GM18507 (cell line): ENCODE measurements around the gene PRKAR1B.

Source experiments
- DNase-seq: peaks from one replicate; pipeline ENCODE4 v3.0.0; 2011; ENCODE audit warnings: low read depth; ENCODE audit not compliant: insufficient read length; ENCODE audit errors: extremely low spot score
- FAIRE-seq: peaks from 2 replicates; lab custom pipeline; 2011; peaks lifted over from hg19 to GRCh38; lab: Jason Lieb, UNC

PRKAR1B gene

DNA sequence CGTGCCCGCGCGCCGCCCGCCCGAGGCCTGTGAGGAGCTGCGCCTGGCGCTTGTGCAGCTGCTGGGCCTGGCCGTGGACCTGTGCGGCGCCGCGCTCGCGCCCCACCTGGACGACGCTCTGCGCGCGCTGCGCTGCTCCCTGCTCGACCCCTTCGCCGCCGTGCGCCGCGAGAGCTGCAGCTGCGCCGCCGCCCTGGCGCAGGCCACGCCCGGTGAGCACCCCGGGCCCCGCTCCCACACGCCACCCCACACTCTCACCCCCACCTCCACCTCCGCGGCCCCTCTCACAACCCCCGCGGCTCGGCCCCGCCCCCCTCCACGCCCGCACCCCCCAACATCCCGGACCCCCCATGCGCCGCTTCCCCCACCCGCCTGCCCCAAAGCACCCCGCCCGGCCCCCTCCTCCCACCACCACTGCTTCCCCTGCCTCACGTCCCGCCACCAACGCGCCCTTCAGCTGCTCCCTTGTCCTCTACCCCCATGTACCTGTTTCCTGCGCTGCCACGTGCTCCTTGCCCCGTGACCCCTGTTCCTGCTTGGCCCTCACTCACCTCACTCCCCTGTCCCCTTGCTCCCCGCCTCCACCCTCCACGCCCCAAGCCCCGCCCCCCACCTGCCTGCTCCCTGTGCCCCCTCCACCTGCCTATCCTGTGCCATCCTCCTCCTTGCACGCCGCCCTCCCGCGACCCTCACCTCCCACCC is at the start of gene PRKAR1B:
Gene PRKAR1B, minus strand, starts transcription at position 178 of the 702 bp plus-strand sequence. CDS start 15,776 bp downstream, outside the sequence.
- DNase-seq (peak; percentile 47), FAIRE-seq (no peak)

DNA sequence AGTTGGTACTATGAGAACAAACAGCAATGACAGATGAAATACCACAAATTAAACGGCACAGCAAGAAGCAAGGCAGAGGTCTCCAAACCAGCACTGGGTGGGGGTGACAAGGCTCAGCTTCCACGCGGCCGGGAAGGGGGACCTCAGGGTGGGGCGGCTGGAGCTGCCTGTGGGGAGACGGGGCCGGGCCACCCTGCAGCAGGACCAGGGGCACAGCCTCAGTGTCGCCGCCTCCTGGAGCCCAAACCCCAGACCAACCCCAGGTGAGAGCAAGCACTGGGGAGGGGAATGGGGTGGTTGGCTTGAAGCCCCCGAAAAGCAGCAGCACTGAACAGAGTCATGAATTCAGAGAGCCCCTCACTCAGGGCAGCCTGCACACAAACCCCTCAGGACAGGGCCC is 49.3 kb upstream of the PRKAR1B start:
- FAIRE-seq, result no peak

GRCh38 chr7:774161-775109 is 47.4 kb upstream of the PRKAR1B start:
- FAIRE-seq (no peak), DNase-seq (peak; percentile 39)

More for the DNA sequence above, 49.3 kb upstream of the PRKAR1B start:
- no peak for DNase-seq

GRCh38 chr7:773622-773915 is 46.5 kb upstream of the PRKAR1B start:
- FAIRE-seq (no peak), DNase-seq (no peak)

GRCh38 chr7:772861-773621 is 46.0 kb upstream of the PRKAR1B start:
- FAIRE-seq, result no peak

GRCh38 chr7:772392-772791 is 45.3 kb upstream of the PRKAR1B start:
- DNase-seq (no peak), FAIRE-seq (no peak)

More at GRCh38 chr7:772861-773621, 46.0 kb upstream of the PRKAR1B start:
- DNase-seq, result no peak

DNA sequence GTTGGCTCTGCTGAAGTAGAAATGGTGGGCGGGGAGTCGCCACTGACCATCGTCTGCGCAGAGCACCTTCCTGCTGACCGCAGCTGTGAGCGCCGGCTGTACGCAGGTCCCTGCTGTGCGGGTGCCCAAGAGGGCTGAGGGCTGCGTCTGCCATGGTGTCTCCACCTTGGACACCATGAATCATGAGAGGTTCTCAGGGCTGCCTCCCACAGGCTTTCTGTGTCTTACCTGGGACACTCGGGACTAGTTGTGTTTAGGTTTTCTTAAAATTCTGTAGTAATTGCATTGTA is 44.9 kb upstream of the PRKAR1B start:
- DNase-seq (no peak), FAIRE-seq (no peak)

DNA sequence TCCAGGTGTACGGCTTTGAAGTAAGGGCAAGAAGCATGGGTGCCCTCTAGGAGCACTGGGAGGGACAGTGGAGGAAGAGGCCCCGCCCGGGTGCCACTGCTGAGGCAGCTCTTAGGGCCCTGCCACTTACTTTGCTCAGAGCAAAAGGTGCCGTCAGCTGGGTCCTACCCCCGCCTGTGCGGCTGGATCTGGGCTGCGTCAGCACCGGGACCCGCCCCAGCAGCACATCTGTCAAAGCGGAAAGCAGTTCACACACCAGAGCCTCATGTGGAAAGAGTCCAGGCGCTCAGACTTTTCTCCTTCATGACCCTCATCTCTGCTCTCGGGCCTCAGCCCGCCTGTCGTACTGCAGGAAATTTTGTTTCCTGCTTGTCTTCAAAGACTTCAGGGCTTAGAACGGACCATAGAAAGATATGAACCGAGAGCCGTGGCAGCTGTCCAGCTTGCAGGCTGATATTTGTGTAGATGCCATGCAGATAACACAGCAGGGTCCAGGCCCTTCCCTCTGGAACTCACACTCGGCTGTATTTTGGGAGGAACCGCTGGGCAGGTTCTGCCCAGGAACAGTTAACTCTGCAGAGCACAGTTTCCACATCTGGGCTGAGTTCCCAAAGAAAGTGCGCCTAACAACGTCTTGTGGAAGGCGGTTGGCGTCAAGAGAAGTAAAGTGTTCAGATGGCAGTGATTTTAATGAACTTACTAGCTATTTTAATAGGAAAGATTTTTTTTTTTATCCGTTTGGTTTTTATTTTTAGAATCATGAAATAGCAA is 44.3 kb upstream of the PRKAR1B start:
- no peak for DNase-seq
- no peak for FAIRE-seq

DNA sequence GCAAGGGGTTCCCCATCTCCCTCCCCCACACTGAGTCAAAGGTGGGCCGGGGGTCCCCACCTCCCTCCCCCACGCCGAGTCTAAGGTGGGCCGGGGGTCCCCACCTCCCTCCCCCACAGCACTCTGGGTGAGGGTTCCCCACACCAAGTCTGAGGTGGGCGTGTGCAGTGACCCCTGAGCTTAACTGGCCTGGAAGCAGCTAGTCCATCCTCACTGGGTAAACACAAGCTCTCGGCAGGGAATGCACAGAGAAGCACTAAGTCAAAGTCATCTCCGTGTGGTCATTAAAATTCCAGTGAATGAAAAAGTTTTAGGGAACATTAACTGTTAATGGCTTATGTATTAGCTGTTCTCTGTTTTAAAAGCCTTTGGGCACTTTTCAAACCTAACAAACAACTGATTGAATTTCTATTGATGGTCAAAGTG is 43.7 kb upstream of the PRKAR1B start:
- DNase-seq, result no peak
- no peak for FAIRE-seq

DNA sequence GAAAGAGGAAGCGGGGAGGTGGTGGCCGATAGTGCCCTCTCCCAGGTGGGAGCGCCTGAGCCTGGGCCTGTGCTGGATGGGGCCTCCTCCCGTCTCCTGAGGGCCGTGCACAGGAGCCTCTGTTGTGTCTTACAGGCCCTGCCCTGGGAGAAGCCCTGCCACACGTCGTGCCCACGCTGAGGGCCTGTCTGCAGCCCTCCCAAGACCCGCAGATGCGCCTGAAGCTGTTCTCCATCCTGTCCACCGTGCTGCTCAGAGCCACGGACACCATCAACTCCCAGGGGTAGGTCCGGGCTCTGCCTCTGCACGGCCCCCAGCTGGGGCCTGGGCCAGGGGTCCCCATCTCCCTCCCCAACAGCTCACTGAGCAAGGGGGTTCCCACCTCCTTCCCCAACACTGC is 43.3 kb upstream of the PRKAR1B start:
- DNase-seq, result no peak

GRCh38 chr7:768881-769504 is 41.9 kb upstream of the PRKAR1B start:
- FAIRE-seq (no peak), DNase-seq (no peak)

More for the DNA sequence above, 43.3 kb upstream of the PRKAR1B start:
- no peak for FAIRE-seq

GRCh38 chr7:767941-768731 is 41.1 kb upstream of the PRKAR1B start:
- no peak for FAIRE-seq
- DNase-seq, result no peak

- FAIRE-seq, result no peak
- no peak for DNase-seq
Measured at GRCh38 chr7:767580-767940, 40.5 kb upstream of the PRKAR1B start.

GRCh38 chr7:765383-765782 is 38.3 kb upstream of the PRKAR1B start:
- DNase-seq (no peak), FAIRE-seq (no peak)

GRCh38 chr7:763762-764161 is 36.7 kb upstream of the PRKAR1B start:
- no peak for DNase-seq
- no peak for FAIRE-seq

- FAIRE-seq (no peak), DNase-seq (no peak)
Measured at GRCh38 chr7:762885-763284, 35.8 kb upstream of the PRKAR1B start.

DNA sequence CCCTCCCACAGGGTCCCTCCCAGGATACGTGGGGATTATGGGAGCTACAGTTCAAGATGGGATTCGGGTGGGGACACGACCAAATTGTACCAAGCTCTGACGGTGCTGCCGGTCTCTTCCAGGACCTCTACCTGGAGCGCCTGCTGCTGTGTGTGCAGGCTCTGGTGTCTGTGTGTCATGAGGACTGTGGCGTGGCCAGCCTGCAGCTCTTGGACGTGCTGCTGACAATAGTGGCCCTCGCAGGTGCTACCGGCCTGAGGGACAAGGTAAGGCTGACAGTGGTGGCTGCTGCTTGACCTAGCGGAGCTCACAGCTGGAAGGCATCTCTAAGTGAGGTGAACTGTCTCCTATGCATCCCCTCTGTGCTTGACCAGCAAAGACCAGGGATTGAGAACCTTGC is 34.5 kb upstream of the PRKAR1B start:
- FAIRE-seq, result no peak

GRCh38 chr7:761101-761500 is 34.0 kb upstream of the PRKAR1B start:
- no peak for FAIRE-seq
- DNase-seq, result no peak

More for the DNA sequence above, 34.5 kb upstream of the PRKAR1B start:
- no peak for DNase-seq
